Uterus (tissue), 2 donors: ENCODE data around the gene FCRLB.

Source experiments
- CTCF ChIP-seq, 4 experiments: fragments of 200-600 bp in 2 of 4; fragments of 450-650 bp in 2 of 4; sonication (generic) in 2 of 4; IDR thresholded peaks; one replicate each; pipeline ENCODE4 v1.5.1; 2016 to 2019; ENCODE audit warnings: antibody characterized with exemption in 4 of 4, mild to moderate bottlenecking in 2 of 4, moderate library complexity in 1 of 4
- POLR2A ChIP-seq, 2 donors: fragments of 450-650 bp; IDR thresholded peaks; one replicate each; pipeline ENCODE4 v1.6.1; 2016; ENCODE audit warnings: antibody characterized with exemption in 2 of 2, mild to moderate bottlenecking in 1 of 2, moderate library complexity in 1 of 2

GRCh38 chr1:161728376-161729226 lies 7.3 kb downstream of the FCRLB start:
- TF ChIP-seq CTCF (IDR thresholded peaks at IDR 0.05), result no peak
- no peak for TF ChIP-seq POLR2A (IDR thresholded peaks at IDR 0.05)
